GM04504 (cell line): Measurements from ENCODE around the gene ESYT1.

Experiments used
- DNase-seq: peaks from one replicate; pipeline ENCODE4 v3.0.0-alpha.2; 2012; ENCODE audit warnings: low read depth

ESYT1 gene

DNA sequence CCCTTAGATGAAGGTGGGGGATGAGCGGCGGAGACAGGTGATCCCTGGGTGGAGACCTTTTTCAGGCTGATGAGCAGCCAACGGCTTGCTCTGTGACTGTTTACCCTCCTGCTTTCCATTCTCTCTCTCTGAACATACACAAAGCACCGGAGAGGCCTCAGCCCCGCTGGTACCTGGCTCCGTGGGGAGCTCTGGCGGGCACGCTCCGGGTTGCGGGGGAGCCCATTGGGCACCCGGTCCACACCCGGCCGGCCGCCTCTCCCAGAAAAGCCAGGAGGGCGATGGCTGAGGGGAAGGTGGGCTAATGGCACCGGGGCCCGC is 60.7 kb downstream of the ESYT1 start:
- DNase-seq = no peak

- peak; percentile 73 for DNase-seq
Measured at GRCh38 chr12:56189099-56189917, 61.2 kb downstream of the ESYT1 start, which contains the start of gene SMARCC2. Gene SMARCC2, minus strand, starts transcription at chr12:56189483. Its CDS starts 22 bp downstream, at chr12:56189461.

DNA sequence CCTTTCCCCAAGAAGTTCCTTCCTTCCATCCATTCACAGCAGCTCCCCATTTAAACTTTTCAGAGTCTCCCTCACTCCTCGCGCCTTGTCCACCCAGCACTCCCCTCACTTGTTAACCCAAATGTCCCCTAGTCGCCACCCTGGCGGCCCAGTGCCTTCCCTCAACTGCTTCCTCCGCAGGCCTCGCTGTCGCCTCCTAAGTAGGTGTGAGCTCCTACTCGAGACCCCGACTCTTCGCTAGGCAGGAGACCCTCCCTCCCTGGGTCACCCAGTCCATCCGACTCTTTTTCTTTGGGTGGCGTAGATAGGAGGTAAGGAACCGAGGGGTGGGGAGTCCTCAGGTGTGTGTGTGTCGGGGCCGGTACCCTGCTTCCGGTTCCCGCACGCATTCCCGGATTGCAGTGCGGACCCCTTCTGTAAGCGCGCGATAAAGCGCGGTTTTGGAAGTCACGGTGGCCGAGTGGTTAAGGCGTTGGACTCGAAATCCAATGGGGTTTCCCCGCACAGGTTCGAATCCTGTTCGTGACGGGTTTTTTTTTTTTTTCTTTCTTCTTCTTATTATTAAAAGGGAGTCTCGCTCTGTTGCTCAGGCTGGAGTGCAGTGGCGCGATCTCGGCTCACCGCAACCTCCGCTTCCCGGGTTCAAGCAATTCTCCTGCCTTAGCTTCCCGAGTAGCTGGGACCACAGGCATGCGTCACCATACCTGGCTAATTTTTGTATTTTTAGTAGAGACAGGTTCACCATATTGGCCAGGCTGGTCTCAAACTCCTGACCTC is 62.0 kb downstream of the ESYT1 start:
- peak; percentile 67 for DNase-seq

GRCh38 chr12:56190695-56191155 is 62.7 kb downstream of the ESYT1 start:
- DNase-seq = no peak

GRCh38 chr12:56192582-56192981 is 64.5 kb downstream of the ESYT1 start:
- DNase-seq = no peak

DNA sequence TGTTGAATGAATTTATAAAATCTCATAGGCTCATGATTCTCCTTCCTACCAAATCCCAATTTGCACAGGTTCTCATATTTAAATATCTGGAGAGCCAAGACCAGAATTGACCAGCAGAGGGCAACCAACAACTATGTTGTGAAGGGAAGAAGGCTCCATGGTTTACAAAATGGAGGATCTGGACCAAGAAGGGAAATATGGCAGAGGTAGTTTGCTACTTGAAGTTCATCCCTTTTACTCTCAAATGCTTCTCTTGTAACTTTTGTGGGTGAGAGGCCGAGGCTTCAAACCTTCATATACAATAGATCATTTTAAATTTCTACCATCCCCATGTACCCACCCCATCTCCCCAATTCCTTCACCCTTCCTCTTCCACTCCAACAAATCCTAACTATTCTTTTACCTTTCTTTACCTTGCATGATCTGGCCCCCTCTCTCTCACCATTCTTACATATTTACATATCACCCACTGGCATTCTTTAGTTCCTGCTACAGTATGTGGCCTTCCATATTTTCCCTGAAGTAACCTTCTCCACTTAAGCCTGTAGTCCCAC is 65.0 kb downstream of the ESYT1 start:
- DNase-seq = peak; percentile 60
